Measurements from ENCODE around the gene NF1.

GRCh38 chr17:31357091-31357490 lies 262.3 kb downstream of the NF1 start:
- TF ChIP-seq CTCF (IDR thresholded peaks at IDR 0.05; ENCODE audit: insufficient read depth, low read length, poor library complexity, severe bottlenecking), result no peak
- no peak for TF ChIP-seq EZH2phosphoT487 (conservative IDR thresholded peaks at IDR 0.05; ENCODE audit: low read length)

Measured in SU-DHL-6 (cell line).